Measurements from ENCODE around the gene TNS1. TPM values are rescaled to one million over a fixed set of nuclear protein-coding genes. Genes with fewer than 3 reads are reported as not detected.

The TNS1 gene
- polyA plus RNA-seq, 1 donor = 111 TPM

GRCh38 chr2:217998926-217999594 is 3.7 kb downstream of the TNS1 start:
- no peak for DNase-seq (ENCODE audit: low read depth)

- DNase-seq (ENCODE audit: low read depth) = no peak
Measured at GRCh38 chr2:217997510-217997909, 5.3 kb downstream of the TNS1 start.

- DNase-seq (ENCODE audit: low read depth) = no peak
Measured at GRCh38 chr2:217996361-217996760, 6.4 kb downstream of the TNS1 start.

GRCh38 chr2:217995731-217996231 is 7.0 kb downstream of the TNS1 start:
- DNase-seq (ENCODE audit: low read depth) = no peak

- no peak for DNase-seq (ENCODE audit: low read depth)
Measured at GRCh38 chr2:217994776-217995274, 8.0 kb downstream of the TNS1 start.

- DNase-seq (ENCODE audit: low read depth) = no peak
Measured at GRCh38 chr2:217993817-217994463, 8.9 kb downstream of the TNS1 start.

GRCh38 chr2:217993138-217993537 is 9.7 kb downstream of the TNS1 start:
- no peak for DNase-seq (ENCODE audit: low read depth)

- no peak for DNase-seq (ENCODE audit: low read depth)
Measured at GRCh38 chr2:217992061-217992460, 10.7 kb downstream of the TNS1 start.

- DNase-seq (ENCODE audit: low read depth) = no peak
Measured at GRCh38 chr2:217990791-217991465, 11.9 kb downstream of the TNS1 start.

- DNase-seq (ENCODE audit: low read depth) = no peak
Measured at GRCh38 chr2:217990389-217990788, 12.4 kb downstream of the TNS1 start.

- no peak for DNase-seq (ENCODE audit: low read depth)
Measured at GRCh38 chr2:217989221-217989948, 13.4 kb downstream of the TNS1 start.

- DNase-seq (ENCODE audit: low read depth) = no peak
Measured at GRCh38 chr2:217988840-217989204, 14.0 kb downstream of the TNS1 start.

GRCh38 chr2:217988014-217988839 is 14.6 kb downstream of the TNS1 start:
- DNase-seq (ENCODE audit: low read depth) = no peak

- no peak for DNase-seq (ENCODE audit: low read depth)
Measured at GRCh38 chr2:217987391-217987790, 15.4 kb downstream of the TNS1 start.

- no peak for DNase-seq (ENCODE audit: low read depth)
Measured at GRCh38 chr2:217986256-217986961, 16.4 kb downstream of the TNS1 start.

GRCh38 chr2:217983276-217984233 is 19.2 kb downstream of the TNS1 start:
- no peak for DNase-seq (ENCODE audit: low read depth)

- DNase-seq (ENCODE audit: low read depth) = no peak
Measured at GRCh38 chr2:217981971-217982370, 20.8 kb downstream of the TNS1 start.

- no peak for DNase-seq (ENCODE audit: low read depth)
Measured at GRCh38 chr2:217981084-217981730, 21.6 kb downstream of the TNS1 start.

- no peak for DNase-seq (ENCODE audit: low read depth)
Measured at GRCh38 chr2:217980591-217980990, 22.2 kb downstream of the TNS1 start.

Data from forelimb muscle (tissue), 1 donor.